Stimulated activated naive CD8-positive, alpha-beta T cell treated with anti-CD3 and anti-CD28 coated beads, Interleukin-15, Interleukin-2, amounts not matched to agents 100 U/mL and 50 U/mL, for 24 hours (primary cell): ENCODE measurements around the gene ATP6V0A4.
A peak's percentile ranks its signal among the peaks of the same experiment; 100 is the strongest.
"Not testable (repeated sequence)": the region's sequence is repeated elsewhere in the genome, so short reads cannot be mapped to it uniquely, and the experiment has no call there.

ENCODE experiments used
- ATAC-seq: fragments of 150-1000 bp; cut with Tn5 transposase; one replicate; pipeline ENCODE4 v1.10.0; 2021
- DNase-seq: peaks from one replicate; pipeline ENCODE4 v3.0.0; 2021

ATP6V0A4 gene

DNA sequence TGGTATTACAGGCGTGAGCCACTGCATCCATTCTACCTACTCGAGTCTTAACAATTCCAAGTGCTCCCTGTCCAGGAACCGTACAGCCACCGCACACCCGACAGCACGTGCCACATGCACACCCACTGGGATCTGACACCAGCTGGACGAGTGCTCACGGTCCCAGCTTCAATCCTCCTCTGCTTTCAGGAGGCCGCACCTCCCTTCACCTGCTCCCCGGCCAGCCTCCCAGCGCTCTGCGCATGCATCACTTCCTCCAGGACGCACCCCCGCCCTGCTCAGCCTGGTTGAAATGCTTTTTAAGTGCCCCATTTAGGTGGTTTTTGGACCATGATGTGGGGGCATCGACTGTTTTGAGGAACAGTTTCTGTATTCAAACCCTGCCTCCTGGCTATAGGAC is 47.5 kb downstream of the ATP6V0A4 start:
- DNase-seq (no peak), ATAC-seq (no peak)

GRCh38 chr7:138749960-138750359 is 48.0 kb downstream of the ATP6V0A4 start:
- no peak for DNase-seq
- ATAC-seq: no peak

- no peak for ATAC-seq
- no peak for DNase-seq
Measured at GRCh38 chr7:138748666-138749065, 49.3 kb downstream of the ATP6V0A4 start.

DNA sequence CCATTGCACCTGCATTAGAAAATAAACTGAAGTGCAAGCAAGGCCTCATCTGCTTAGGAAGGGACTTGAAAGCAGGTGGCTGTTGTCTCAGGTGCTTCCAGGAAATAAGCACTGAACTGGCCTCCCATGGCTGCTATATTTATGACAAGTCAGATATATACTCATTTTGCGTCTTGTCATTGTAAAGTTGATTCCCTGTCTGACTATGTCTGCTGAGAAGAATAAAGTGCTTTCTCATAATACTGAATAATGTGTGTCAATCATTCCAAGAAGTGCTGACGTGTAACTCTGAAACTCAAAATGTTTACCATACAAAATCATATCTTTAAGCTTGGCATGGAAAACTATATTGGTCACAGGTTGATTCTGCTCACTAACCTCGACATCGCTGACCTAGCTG is 51.9 kb downstream of the ATP6V0A4 start:
- ATAC-seq: peak; percentile 33
- DNase-seq: no peak

DNA sequence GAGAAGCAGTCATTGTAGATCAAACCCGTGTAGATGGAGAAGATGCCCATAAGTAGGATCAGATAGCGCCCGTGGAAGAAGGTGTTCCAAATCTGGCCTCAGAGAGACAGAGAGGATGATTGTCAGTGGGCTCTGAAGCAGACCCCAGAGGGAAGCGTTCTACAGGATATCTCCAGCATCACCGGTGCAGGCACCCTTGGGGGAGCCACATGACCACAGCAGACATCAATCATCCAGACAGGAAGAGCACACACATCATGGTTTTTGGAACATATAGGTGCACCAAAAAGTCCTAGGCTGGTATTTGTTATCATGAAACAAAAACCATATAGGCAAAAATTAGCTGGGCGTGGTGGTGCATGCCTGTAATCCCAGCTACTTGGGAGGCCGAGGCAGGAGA is 52.8 kb downstream of the ATP6V0A4 start:
- peak; percentile 30 for ATAC-seq
- no peak for DNase-seq

GRCh38 chr7:138741453-138741735 is 56.6 kb downstream of the ATP6V0A4 start:
- no peak for ATAC-seq

GRCh38 chr7:138739859-138740258 is 58.1 kb downstream of the ATP6V0A4 start:
- no peak for ATAC-seq
- no peak for DNase-seq

More at GRCh38 chr7:138741453-138741735, 56.6 kb downstream of the ATP6V0A4 start:
- no peak for DNase-seq

GRCh38 chr7:138738551-138739335 is 59.3 kb downstream of the ATP6V0A4 start:
- DNase-seq (peak; percentile 83), ATAC-seq (peak; percentile 81)

DNA sequence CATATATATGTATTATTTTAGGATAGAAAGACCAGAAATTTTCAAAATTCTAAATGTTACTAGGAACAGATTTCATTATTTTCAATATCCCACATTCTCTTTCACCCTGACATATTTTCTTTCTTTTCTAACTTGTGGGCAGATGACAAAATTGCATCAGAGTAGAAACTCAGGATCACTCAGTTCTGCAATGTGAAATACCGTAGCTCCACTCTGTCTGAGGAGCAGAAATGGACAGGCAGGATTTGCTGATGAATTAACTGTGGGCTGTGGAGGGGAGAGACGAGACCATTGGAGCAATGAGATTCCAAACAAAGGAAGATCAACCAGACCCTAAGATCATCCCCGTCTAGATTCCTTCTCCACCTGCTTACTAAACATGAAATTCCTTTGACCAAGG is 59.9 kb downstream of the ATP6V0A4 start:
- no peak for ATAC-seq
- DNase-seq: no peak

DNA sequence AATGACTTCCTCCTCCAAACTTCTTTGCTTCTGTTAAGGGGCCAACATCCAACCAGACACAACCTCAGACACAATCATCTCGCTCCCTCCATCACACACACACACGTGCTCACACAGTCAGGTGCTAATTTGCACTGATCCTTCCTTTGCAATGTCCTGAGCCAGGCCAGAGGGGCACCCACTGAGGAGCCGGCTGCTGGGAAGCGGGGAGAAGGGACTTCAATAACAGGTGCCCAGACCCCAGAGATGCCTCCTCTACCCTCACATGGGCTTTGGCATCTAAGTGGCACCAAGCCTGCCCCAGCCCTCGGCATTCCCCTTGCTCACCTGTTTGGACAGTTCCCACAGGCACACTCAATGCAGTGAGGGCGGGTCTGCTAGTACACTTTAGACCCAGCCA is 62.6 kb downstream of the ATP6V0A4 start:
- ATAC-seq (no peak), DNase-seq (no peak)

DNA sequence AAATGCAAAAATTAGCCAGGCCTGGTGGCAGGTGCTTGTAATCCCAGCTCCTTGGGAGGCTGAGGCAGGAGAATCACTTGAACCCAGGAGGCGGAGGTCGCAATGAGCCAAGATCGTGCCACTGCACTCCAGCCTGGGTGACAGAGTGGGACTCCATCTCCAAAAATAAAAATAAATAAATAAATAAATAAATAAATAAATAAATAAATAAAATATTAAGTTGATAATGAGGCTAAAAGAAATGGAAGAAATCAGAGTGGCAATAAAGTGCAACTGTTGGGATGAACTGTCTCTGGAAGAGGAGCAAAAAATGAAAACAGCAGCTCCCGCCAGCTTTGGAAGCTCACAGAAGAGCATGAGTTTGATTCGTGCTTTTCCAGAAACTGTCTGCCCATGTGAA is 66.3 kb downstream of the ATP6V0A4 start:
- not testable (repeated sequence) for ATAC-seq, DNase-seq

DNA sequence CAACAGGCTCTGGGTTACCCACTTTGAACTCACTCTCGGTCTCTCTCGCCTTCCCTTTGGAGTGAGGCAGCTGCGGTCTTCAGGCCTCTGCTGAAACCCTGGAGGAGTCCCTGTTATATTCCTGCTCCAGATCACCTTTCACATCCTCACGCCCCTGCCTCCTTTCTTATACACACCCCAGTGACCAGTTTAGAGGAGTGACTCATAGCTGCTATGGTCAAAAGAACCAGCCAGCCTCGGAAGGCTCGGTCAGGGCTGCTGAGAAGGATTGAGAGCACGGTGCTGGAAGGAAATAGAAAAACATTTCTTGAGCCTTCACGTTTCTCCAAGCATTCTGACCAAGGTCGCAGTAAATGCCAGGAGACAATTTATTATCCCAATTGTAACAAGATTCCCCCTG is 68.6 kb downstream of the ATP6V0A4 start:
- ATAC-seq (no peak), DNase-seq (no peak)

DNA sequence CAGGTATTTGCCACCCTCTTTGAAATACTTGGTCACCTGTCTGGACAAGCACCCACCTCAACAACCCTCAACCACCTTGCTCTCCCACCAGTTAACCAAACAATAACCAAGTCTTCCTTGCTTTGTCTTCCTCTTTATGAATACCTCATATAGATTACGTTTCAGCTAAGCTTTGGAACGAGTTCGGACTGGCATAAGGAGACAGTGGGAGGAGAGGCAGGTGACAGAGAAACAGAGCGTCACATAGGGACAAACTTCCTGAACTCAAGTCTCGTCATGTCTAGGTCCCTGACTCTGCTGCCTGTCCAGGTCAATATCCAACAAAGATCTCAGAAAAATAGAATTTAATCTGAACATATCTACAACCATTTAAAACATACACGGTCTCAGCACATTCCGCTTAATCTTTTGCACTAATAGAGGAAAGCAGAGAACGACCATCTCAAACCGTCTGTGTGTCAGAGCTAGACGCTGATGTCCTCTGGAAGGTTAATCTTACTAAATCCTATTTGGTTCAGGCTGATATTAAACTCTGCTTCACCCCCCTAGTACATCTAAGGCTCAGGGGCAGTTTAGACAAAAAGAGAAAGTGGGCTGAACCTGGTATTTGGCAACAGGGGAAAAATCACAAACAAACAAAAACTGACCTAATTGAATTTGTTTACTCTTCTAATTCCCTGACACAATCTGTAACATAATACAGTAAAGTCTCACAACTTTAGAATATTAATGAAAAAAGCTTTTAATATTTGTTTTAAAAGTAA is 70.5 kb downstream of the ATP6V0A4 start:
- DNase-seq (no peak), ATAC-seq (no peak)

GRCh38 chr7:138726288-138726687 is 71.7 kb downstream of the ATP6V0A4 start:
- no peak for DNase-seq
- no peak for ATAC-seq

- DNase-seq (no peak), ATAC-seq (no peak)
Measured at GRCh38 chr7:138720286-138720685, 77.7 kb downstream of the ATP6V0A4 start.

- no peak for ATAC-seq
- DNase-seq: no peak
Measured at GRCh38 chr7:138716889-138717288, 81.1 kb downstream of the ATP6V0A4 start.

DNA sequence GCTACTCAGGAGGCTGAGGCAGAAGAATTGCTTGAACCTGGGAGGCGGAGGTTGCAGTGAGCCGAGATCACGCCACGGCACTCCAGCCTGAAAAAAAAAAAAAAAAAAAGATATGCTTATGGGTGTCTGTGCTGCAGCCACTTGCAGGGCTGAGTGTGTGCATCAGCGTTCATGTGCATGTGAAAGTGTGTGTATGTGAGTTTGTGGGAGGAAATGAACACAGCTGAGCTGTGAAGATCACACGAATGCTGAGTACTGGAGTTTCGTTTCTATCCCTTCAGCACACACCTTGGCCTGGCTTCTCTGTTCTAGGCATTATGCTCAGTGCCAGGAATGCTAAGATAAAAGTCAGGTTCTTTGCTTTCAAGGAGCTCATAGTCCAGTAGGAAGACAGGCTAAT is 84.8 kb downstream of the ATP6V0A4 start:
- DNase-seq (no peak), ATAC-seq (no peak)

DNA sequence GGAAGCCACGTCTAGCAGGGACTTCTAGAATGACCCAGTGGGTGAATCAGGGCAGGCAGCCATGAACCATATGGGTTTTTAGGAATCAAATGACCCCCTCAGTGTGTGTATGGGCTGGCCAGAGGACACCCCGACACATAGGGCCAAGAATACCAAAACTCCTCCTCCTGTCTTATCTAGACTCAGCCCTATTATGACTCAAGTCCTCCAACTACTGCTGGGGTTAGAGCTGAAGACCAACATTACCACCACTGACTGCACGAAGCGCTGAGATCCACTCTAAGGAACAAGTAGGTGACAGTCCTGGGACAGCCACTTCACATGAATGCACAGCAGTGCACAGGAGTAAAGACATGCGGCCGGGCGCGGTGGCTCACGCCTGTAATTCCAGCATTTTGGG is 85.3 kb downstream of the ATP6V0A4 start:
- no peak for DNase-seq
- peak; percentile 51 for ATAC-seq

GRCh38 chr7:138710536-138711385 is 87.2 kb downstream of the ATP6V0A4 start:
- DNase-seq: no peak
- ATAC-seq: no peak

DNA sequence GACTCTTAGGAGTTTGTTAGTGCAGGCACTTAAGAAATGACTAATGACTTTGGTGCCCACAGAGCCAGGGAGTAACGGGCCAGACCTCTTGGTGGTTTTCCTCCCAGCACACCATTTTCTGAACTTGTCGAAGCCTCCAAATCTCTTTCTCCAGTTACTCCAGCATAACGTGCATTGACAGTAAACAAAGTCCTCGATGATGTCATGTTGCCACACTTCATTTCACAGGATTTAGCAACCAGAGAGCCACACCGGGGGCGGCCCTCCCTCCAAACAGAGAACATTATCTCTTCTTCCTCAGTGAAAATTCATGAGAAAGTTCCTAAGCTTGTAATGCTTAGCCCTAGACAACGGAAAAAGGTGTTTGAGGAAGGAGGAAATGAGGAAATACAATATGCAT is 92.8 kb downstream of the ATP6V0A4 start:
- DNase-seq (no peak), ATAC-seq (no peak)

DNA sequence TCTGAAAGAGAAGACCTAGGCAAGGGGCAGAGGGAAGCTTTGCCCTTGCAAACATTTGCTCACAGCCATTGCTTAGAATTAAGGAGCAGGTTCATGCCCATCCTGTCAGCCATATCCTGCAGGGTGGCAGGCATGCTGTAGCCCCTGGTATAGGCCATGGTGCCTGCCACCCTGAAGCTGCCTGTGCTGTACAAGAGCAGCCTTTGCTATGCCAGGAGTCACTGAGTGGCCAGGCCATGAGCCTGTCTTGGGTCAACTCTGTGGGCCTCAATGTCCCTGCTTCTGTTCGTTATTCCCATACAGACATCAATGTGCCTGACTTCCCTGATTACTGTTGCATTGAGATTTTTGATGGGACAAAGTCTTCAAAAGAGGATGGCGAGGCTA is 96.5 kb downstream of the ATP6V0A4 start:
- ATAC-seq: no peak

GRCh38 chr7:138700857-138701536 is 97.0 kb downstream of the ATP6V0A4 start, which contains the start of gene SVOPL:
Gene SVOPL, minus strand, starts transcription at chr7:138701362. Its CDS starts 22,317 bp downstream, at chr7:138679045.
- DNase-seq (no peak), ATAC-seq (no peak)

More for the DNA sequence above, 96.5 kb downstream of the ATP6V0A4 start:
- DNase-seq: no peak
